OCI-LY1 (cell line): ENCODE measurements around the gene COL23A1.

Experiments used
- H2AFZ ChIP-seq: fragments of 200-600 bp; sonication (generic), shearing (Covaris generic); 2 replicates; pipeline ENCODE4 v1.6.0; 2014; ENCODE audit warnings: antibody characterized with exemption, mild to moderate bottlenecking, low read length
- H3F3A ChIP-seq: fragments of 200-600 bp; sonication (generic), shearing (Covaris generic); 2 replicates; pipeline ENCODE4 v1.6.0; 2014; ENCODE audit warnings: mild to moderate bottlenecking, antibody characterized with exemption, low read length, moderate library complexity; ENCODE audit not compliant: insufficient read depth
- H3K27ac ChIP-seq: fragments of 200-600 bp; sonication (generic); 2 replicates; pipeline ENCODE4 v1.5.1; 2014; ENCODE audit warnings: low read length, mixed run types, mild to moderate bottlenecking, low read depth; ENCODE audit not compliant: poor library complexity, severe bottlenecking
- H3K27me3 ChIP-seq: fragments of 200-600 bp; sonication (generic); 2 replicates; pipeline ENCODE4 v1.6.0; 2014; ENCODE audit warnings: antibody characterized with exemption, mild to moderate bottlenecking, low read length, moderate library complexity; ENCODE audit not compliant: insufficient read depth
- H3K36me3 ChIP-seq: fragments of 200-600 bp; sonication (generic); 2 replicates; pipeline ENCODE4 v1.6.1; 2014; ENCODE audit warnings: mild to moderate bottlenecking, antibody characterized with exemption, low read length, moderate library complexity, mixed read lengths; ENCODE audit not compliant: insufficient read depth
- H3K4me1 ChIP-seq: fragments of 200-600 bp; sonication (generic); 2 replicates; pipeline ENCODE4 v1.5.1; 2014; ENCODE audit warnings: mild to moderate bottlenecking, low read length, moderate library complexity; ENCODE audit not compliant: insufficient read depth, severe bottlenecking
- H3K4me2 ChIP-seq: fragments of 200-600 bp; sonication (generic), shearing (Covaris generic); 2 replicates; pipeline ENCODE4 v1.6.1; 2014; ENCODE audit warnings: low read length
- H3K4me3 ChIP-seq: fragments of 200-600 bp; sonication (generic); 2 replicates; pipeline ENCODE4 v1.5.1; 2014; ENCODE audit warnings: low read length, low read depth, mild to moderate bottlenecking, mixed read lengths; ENCODE audit not compliant: poor library complexity, severe bottlenecking
- H3K79me2 ChIP-seq: fragments of 200-600 bp; shearing (Covaris generic); 2 replicates; pipeline ENCODE4 v1.6.1; 2016; ENCODE audit warnings: mixed run types, low read length, mixed read lengths; ENCODE audit not compliant: insufficient read depth
- H3K9ac ChIP-seq: fragments of 200-600 bp; sonication (generic), shearing (Covaris generic); 2 replicates; pipeline ENCODE4 v1.6.1; 2014; ENCODE audit warnings: mild to moderate bottlenecking, low read length, mixed read lengths
- H3K9me2 ChIP-seq: fragments of 200-600 bp; sonication (generic), shearing (Covaris generic); 2 replicates; pipeline ENCODE4 v1.6.1; 2014; ENCODE audit warnings: low read depth, mild to moderate bottlenecking, low read length, mixed read lengths
- H3K9me3 ChIP-seq: fragments of 200-600 bp; shearing (Covaris generic); 2 replicates; pipeline ENCODE4 v1.6.1; 2014; ENCODE audit warnings: low read length, mixed read lengths
- H4K20me1 ChIP-seq: fragments of 200-600 bp; sonication (generic), shearing (Covaris generic); 2 replicates; pipeline ENCODE4 v1.6.0; 2016; ENCODE audit warnings: mild to moderate bottlenecking, low read length; ENCODE audit not compliant: insufficient read depth
- CTCF ChIP-seq: fragments of 200-600 bp; sonication (generic), shearing (Covaris generic); IDR thresholded peaks from 2 replicates; pipeline ENCODE4 v1.5.1; 2017; ENCODE audit warnings: mild to moderate bottlenecking, antibody characterized with exemption, low read length, moderate library complexity, mixed read lengths
- EZH2 ChIP-seq: fragments of 200-600 bp; sonication (generic), shearing (Covaris generic); IDR thresholded peaks from 2 replicates; pipeline ENCODE4 v1.8.0; 2017; ENCODE audit warnings: borderline replicate concordance, mixed run types, mild to moderate bottlenecking, antibody characterized with exemption, low read length, moderate library complexity, mixed read lengths

COL23A1 gene

GRCh38 chr5:178201927-178202235 is 388.3 kb downstream of the COL23A1 start:
- Histone ChIP-seq H3K4me2 (no peak overlapping the region), H3K79me2 (peaks cover 25% of the 10 kb centered on the region), H3K27ac (no peak overlapping the region), H3K9me2 (no peaks in the 10 kb centered on the region), H3K27me3 (no peaks in the 10 kb centered on the region), H3K4me3 (no peak overlapping the region), H3K36me3 (peaks cover 17% of the 10 kb centered on the region), H3K9me3 (no peaks in the 10 kb centered on the region), H4K20me1 (0 out of 2 replicates have a peak, but pooled peaks cover 3% of the 10 kb centered on the region), H3F3A (no peaks in the 10 kb centered on the region), H2AFZ (no peak overlapping the region), H3K4me1 (peaks cover 13% of the 10 kb centered on the region), H3K9ac (no peak overlapping the region)
- TF ChIP-seq EZH2 (no peak), CTCF (no peak)

- TF ChIP-seq EZH2 (no peak), CTCF (no peak)
- H3K27ac ChIP-seq, result no peak overlapping the region
- no peaks in the 10 kb centered on the region for H3K9me2 ChIP-seq
- no peak overlapping the region for H3K4me2 ChIP-seq
- H4K20me1 ChIP-seq, result 0 out of 2 replicates have a peak, but pooled peaks cover 3% of the 10 kb centered on the region
- H3K4me3 ChIP-seq, result no peak overlapping the region
- no peak overlapping the region for H2AFZ ChIP-seq
- peaks cover 8% of the 10 kb centered on the region for H3K4me1 ChIP-seq
- no peak overlapping the region for H3K9ac ChIP-seq
- H3K79me2 ChIP-seq, result peaks cover 20% of the 10 kb centered on the region
- no peaks in the 10 kb centered on the region for H3F3A ChIP-seq
- H3K36me3 ChIP-seq, result peaks cover 12% of the 10 kb centered on the region
- no peaks in the 10 kb centered on the region for H3K9me3 ChIP-seq
- H3K27me3 ChIP-seq, result no peaks in the 10 kb centered on the region
These were observed 388.8 kb downstream of the COL23A1 start for GRCh38 chr5:178201221-178201926.

GRCh38 chr5:178199581-178200434 is 390.4 kb downstream of the COL23A1 start:
- Histone ChIP-seq H3K4me3 (no peak overlapping the region), H2AFZ (no peak overlapping the region), H3K9ac (no peak overlapping the region), H3K4me1 (no peaks in the 10 kb centered on the region), H3K4me2 (no peak overlapping the region), H3K27ac (no peak overlapping the region), H3K9me3 (no peaks in the 10 kb centered on the region), H3K9me2 (no peaks in the 10 kb centered on the region), H3F3A (no peaks in the 10 kb centered on the region), H4K20me1 (no peaks in the 10 kb centered on the region), H3K27me3 (no peaks in the 10 kb centered on the region), H3K79me2 (peaks cover 4% of the 10 kb centered on the region; the same call in 1 of the 2 replicates), H3K36me3 (no peaks in the 10 kb centered on the region)
- TF ChIP-seq CTCF (no peak), EZH2 (no peak)
